NCI-H510A (cell line): ENCODE data around the gene PRDM9.
"Not testable (repeated sequence)": the region's sequence is repeated elsewhere in the genome, so short reads cannot be mapped to it uniquely, and the experiment has no call there.

ENCODE experiments used
- DNase-seq: peaks from one replicate; lab custom pipeline; 2025; lab: John Stamatoyannopoulos, UW

PRDM9 gene

GRCh38 chr5:23507278-23507685, at the start of gene PRDM9:
Gene PRDM9, plus strand, starts transcription at chr5:23507609. Its CDS starts 1,425 bp downstream, at chr5:23509034.
- peak; percentile 95 for DNase-seq

- DNase-seq = no peak
Observed at GRCh38 chr5:23457780-23458179, 49.6 kb upstream of the PRDM9 start.

GRCh38 chr5:23459214-23459613, 48.2 kb upstream of the PRDM9 start:
- no peak for DNase-seq

DNA sequence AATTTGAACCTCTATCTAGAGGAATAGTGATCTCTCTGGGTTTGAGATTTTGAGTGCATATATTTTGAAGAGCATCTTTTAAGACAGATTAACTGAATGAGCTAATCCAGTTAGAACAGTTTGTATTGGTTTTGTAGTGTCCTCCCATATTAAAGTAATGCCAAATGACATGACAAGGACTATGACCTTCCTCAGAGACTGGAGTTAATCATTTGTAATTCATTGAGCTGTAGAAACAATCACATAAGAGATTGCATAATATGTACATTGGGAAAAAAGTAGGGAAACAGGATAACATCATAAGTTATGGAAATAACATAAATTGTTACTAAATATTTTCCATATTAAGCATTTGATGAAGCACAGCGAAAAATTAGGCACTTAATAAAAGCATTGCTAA, 45.8 kb upstream of the PRDM9 start:
- DNase-seq = no peak

- no peak for DNase-seq
Observed at GRCh38 chr5:23466401-23466912, 41.0 kb upstream of the PRDM9 start.

DNA sequence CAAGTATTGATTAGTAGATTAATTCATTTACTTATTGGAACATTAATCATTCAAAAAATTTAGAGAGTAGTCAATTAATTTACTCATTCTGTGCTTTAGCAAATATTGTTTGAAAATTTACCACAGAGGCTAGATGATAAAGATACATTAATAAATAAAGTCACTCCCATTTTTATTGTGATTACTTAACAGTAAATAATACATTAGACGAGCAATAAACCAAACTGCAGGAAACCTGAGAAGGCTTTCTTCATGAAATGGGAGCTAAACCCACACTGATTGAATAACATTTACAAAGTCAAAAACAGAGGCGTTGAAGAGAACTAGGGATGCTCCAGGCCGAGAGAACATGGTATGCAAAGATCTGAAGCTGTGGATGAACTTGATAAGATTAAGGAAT, 38.8 kb upstream of the PRDM9 start:
- no peak for DNase-seq

- DNase-seq = no peak
Observed at GRCh38 chr5:23473915-23474314, 33.5 kb upstream of the PRDM9 start.

- DNase-seq = no peak
Observed at GRCh38 chr5:23474315-23474714, 33.1 kb upstream of the PRDM9 start.

- DNase-seq = no peak
Observed at GRCh38 chr5:23476580-23476979, 30.8 kb upstream of the PRDM9 start.

- DNase-seq = no peak
Observed at GRCh38 chr5:23482642-23483041, 24.8 kb upstream of the PRDM9 start.

DNA sequence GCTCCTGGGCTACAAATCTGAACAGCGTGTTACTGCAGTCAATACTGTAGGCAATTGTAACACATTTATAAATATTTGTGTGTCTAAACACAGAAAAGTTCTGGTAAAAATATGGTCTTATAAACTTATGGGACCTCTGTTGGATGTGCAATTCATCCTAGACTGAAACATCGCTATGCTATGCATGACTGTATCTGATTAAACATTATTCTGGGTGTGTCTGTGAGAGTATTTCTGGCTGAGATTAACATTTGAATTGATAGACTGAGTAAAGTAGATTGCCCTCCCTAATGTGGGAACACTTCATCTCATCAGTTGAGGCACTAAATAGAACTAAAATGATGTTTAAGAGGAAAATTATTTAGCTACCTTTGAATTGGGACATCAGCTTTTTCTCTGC, 24.3 kb upstream of the PRDM9 start:
- no peak for DNase-seq

DNA sequence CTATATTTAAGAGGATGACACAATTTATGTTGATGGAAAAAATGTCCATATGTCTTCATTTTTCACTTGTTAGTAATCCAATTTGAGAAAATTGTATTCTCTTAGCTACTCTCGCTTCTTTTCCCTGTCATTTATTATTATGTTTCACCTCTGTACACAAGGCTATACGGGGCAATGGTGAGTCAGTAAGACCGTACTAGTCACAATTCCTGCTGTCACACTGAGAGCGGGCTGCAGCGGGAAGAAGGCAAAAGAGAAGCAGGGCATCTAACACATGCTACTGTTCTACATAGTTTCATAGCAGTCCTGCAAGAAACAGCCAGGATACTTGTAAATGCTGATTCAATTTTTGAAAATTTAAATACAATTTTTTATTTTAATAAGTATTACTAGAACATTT, 23.3 kb upstream of the PRDM9 start:
- DNase-seq = no peak

DNA sequence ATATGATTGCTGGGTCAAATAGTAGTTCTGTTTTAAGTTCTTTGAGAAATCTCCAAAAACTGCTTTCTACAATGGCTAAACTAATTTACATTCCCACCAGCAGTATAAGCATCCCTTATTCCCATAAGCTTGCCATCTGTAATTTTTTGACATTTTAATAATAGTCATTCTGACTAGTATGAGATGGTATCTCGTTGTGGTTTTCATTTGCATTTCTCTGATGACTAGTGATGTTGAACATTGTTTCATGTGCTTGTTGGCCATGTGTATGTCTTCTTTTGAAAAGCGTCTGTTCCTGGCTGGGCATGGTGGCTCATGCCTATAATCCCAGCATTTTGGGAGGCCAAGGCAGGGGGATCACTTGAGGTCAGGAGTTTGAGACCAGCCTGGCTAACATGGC, 21.2 kb upstream of the PRDM9 start:
- not testable (repeated sequence) for DNase-seq

GRCh38 chr5:23490993-23491392, 16.4 kb upstream of the PRDM9 start:
- no peak for DNase-seq

GRCh38 chr5:23494558-23494957, 12.9 kb upstream of the PRDM9 start:
- no peak for DNase-seq

DNA sequence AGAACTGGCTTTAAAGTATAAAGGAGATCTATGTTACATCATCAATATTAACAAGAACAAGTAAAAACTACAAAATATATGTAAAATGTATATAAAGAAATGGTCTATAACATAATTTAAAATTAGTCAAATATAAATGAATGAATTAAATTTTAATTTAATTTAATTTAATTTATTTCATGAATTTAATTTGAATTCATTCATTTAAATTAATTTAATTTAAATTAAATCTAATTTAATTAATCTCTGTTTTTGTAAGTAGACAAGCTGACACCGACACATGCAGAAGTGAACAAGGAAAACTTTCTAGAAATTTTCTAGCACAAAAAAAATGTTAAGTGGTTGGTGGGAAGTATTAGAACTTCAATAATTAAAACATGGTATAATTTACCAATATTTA, 10.8 kb upstream of the PRDM9 start:
- no peak for DNase-seq

GRCh38 chr5:23506329-23507236, 826 bp upstream of the PRDM9 start:
- DNase-seq = peak; percentile 63

GRCh38 chr5:23510434-23510833, 3.0 kb downstream of the PRDM9 start:
- not testable (repeated sequence) for DNase-seq

DNA sequence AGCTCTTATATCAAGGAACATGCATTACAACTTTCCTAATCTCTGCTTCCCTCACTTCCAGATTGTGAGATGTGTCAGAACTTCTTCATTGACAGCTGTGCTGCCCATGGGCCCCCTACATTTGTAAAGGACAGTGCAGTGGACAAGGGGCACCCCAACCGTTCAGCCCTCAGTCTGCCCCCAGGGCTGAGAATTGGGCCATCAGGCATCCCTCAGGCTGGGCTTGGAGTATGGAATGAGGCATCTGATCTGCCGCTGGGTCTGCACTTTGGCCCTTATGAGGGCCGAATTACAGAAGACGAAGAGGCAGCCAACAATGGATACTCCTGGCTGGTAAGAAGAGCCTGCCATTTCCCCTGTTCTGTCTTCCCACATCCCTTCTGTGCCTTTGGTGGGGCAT, 15.1 kb downstream of the PRDM9 start:
- DNase-seq = no peak

DNA sequence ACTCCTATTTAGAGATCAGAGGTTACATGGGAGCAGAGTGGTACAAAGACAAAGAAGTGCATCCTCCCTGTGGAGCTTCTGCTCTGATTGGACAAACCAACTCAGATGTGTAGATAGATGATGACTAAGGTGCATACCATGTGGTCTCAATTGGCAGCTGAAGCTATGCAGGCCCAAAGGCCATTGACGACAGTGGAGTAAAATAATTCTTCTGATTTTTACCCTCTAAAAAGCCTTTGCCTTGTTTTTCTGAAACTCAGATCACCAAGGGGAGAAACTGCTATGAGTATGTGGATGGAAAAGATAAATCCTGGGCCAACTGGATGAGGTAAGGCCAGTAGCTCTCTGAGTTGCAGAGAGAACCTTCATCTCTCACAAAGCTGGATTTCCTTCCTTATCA, 15.6 kb downstream of the PRDM9 start:
- no peak for DNase-seq

- no peak for DNase-seq
Observed at GRCh38 chr5:23523998-23524397, 16.6 kb downstream of the PRDM9 start.

DNA sequence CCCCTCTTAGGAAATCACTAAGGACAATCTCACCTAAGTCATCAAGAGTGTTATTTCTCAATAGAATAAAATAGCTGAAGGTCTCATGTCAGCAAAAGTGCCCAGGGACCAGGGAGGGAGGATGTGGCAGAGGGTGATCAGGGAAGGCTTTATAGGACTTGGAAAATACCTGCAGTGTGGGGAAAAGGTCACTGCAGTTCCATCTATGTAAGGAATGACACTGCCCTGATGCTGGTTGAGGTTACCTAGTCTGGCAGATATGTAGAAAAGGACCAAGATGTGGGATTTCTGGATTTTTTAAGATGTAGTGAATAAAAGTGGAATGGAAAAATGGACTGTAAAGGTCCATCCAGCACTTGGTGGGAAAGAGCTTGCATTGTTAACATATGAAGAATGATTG, 18.3 kb downstream of the PRDM9 start:
- no peak for DNase-seq

- DNase-seq = not testable (repeated sequence)
Observed at GRCh38 chr5:23526616-23527015, 19.2 kb downstream of the PRDM9 start.
